NCI-H2227 treated with DMSO at 0.1 percent for 48 hours (cell line): ENCODE measurements around the gene CHEK1.

Experiments used
- DNase-seq: peaks from one replicate; lab custom pipeline; 2025; lab: John Stamatoyannopoulos, UW

CHEK1 gene

GRCh38 chr11:125626288-125626950 lies 1.5 kb downstream of the CHEK1 start:
- peak; percentile 87 for DNase-seq

GRCh38 chr11:125627236-125627910 lies 2.4 kb downstream of the CHEK1 start:
- DNase-seq, result no peak

DNA sequence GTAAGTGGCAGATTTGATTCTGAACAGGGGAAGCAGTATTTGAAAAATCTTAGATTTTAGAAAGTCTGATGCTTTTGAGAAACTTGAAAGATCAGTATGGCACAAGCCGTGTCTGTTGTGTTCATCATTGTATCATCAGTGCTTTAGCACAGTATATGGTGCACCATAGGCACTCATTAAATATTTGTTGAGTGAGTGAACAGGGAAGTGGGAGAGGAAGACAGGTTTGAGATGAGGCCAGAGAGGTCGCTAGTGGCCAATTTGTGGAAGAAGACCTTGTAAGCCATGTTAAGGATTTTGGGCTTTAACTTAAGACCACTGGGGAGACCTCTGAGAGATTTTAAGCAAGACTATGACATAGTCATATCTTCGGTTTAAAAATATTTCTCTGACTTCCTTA lies 12.9 kb downstream of the CHEK1 start:
- no peak for DNase-seq

DNA sequence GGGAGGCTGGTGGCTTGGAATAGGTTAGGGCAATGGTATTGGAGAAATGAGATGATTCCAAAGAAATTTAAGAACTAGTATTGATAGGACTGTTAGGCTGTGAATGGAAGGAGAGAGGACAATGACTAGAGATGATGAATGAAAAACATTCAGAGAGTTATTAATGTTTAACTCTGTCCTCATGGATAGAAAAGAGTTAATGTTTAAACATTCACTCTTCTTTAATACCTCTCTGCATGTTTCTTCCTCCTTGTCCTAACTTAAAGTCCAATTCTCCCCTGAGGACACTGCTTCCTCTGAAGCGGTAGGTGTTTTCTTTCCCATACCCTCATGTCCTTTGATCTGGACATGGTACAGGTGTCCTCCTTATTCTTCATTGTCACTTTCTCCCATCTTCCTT lies 13.4 kb downstream of the CHEK1 start:
- no peak for DNase-seq

GRCh38 chr11:125645871-125646270 lies 20.9 kb downstream of the CHEK1 start:
- DNase-seq, result no peak

DNA sequence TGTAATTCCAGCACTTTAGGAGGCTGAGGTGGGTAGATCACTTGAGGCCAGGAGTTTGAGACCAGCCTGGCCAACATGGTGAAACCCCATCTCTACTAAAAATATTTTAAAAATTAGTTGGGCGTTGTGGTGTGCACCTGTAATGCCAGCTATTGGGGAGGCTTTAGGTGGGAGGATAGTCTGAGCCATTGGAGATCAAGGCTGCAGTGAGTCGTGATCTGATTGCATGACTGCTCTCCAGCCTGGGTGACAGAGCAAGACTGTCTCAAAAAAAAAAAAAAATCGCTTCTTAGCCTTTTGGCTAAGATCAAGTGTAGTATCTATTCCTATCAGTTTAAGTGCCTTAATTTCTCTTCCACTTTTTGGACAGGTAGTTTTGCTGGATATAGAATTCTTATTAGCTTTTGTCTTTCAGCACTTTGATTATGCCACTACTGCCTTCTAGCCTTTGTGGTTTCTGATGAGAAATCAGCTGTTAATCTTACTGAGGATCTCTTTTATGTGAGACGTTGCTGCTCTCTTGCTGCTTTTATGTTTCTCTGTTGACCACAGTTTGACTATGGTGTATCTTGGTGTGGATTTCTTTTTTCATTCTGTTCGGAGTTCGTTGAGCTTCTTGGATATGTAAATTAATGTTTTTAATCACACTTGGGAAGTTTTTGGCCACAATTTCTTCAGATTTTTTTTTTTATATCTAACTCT lies 24.7 kb downstream of the CHEK1 start:
- no peak for DNase-seq

- DNase-seq, result no peak
These were observed 37.7 kb downstream of the CHEK1 start for GRCh38 chr11:125662689-125663088.

- no peak for DNase-seq
These were observed 38.9 kb downstream of the CHEK1 start for GRCh38 chr11:125663910-125664309.

DNA sequence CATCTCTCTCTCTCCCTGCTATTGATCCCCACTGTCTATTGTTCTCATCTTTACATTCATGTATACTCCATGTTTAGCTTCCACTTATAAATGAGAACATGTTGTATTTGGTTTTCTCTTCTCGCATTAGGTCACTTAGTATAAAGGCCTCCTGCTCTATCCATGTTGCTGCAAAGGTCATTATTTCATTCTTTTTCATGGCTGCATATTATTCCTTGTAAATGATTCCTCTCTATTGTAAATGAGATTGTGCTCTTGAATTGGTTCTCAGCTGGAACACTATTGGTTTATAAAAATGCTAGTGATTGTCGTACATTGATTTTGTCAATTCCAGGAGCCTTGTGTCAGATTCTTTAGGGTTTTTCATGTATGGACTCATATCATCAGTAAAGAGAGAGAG lies 42.2 kb downstream of the CHEK1 start:
- DNase-seq, result no peak

DNA sequence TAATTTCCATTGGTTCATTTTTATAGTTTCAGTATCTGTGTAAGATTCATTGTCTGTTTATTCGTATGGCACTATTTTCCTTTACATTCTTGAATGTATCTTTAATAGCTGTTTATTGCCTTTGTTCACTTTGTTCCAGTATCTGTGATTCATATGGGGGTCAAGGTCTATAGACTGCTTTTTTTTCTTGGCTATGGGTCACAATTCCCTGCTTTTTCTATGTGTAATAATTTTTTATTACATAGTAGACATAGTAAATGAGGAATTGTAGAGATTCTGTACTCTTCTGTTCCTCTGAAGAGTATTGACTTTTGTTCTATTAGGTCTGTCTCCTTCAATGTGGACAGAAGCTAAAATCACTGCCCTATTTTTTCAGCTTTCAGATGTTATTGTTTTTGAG lies 45.2 kb downstream of the CHEK1 start:
- DNase-seq, result no peak

GRCh38 chr11:125671561-125671960 lies 46.6 kb downstream of the CHEK1 start:
- no peak for DNase-seq

- no peak for DNase-seq
These were observed 49.2 kb downstream of the CHEK1 start for GRCh38 chr11:125674210-125674609.

- no peak for DNase-seq
These were observed 50.2 kb downstream of the CHEK1 start for GRCh38 chr11:125675196-125675595.

DNA sequence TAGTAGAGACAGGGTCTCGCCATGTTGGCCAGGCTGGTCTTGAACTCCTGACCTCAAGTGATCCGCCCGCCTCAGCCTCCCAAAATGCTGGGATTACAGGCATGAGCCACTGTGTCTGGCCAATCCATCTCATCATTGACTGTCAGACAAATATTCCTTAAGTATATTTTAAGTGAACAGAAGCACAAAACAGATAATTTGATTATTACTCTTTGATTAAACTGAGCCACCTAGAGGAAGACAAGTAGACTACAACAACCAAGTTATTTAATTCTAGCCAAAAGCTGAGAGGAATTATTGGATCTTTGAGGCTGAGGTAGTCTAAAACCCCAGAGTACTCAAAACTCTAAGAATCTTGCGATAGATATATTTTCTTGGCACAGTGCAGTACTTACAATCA lies 54.4 kb downstream of the CHEK1 start:
- DNase-seq, result no peak

DNA sequence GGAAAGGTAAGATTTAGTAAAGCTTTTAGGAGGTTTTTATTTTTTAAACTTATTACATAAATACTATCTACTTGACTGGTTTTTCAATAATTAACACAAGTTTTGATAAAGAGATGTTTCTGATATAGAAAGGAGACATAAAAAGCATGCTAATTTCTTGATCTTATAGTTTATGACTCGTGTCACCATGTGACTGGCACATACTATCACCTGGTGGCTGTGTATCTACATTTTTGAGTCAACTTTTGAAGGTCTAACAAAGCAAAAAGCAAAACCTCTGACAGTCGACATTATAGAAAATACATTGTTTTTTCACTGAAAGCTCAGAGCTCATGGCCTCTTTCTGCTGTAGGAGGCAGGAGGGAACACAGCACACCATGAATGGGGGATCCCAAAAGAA lies 54.9 kb downstream of the CHEK1 start:
- DNase-seq, result no peak

DNA sequence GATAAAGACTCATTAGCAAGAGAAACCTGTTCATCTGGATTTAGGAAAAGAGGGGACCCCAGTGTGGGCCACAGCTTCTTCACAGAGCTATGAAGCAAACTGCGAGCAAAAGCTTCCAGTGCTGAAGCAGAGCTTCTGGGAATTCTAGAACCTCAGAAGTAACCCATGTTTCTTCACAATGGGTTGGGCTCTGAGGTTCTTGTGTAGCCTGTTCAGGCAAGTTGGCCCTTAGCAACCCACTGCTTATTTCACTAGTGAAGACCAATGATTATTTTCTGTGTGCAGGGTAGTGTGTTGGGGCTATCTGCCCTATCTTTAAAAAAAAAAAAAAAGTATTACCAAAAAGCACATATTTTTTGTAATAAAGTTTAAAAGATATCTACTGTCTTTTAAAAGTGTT lies 55.8 kb downstream of the CHEK1 start, which contains the start of gene ACRV1:
TSS of gene ACRV1 (minus strand) at position 101 of the 400 bp plus-strand sequence. CDS start at position 34, 67 bp downstream.
- no peak for DNase-seq

DNA sequence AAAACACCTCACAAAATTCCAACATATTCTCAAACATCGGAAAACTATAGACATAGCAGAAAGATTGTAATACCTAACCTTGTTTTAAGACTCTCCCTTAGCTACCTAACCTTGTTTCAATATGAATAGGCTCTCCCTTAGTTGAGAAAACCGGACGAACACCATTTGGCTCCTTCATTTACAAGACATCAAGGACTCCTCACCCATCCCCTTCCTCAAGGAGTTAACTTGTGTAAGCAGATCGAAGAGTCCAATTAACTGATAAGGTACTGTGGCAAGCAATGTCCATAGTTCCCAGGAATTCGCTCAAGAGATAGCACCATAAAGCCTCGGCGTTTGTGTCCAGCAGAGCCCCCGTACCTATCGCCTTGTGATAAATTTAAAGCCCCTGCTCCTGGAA lies 60.3 kb downstream of the CHEK1 start:
- DNase-seq, result no peak

DNA sequence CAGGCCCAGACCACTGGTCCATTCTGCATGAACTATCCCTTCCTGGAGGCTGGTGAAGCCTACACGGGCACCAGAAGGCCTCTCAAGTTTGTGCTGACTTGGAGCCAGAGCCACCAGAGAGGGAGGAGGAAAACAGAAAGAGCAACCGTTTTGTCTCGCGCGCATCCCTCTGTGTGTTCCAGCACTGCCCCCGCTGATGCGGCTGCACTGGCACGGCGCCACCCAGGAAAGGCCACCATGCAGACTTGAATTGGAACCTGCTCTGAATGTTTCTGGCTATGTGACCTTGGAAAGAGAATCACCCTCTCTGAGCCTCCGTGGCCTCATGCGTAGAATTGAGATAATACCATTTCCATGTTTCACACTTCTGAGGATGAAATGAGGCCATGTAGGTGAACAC lies 63.1 kb downstream of the CHEK1 start:
- no peak for DNase-seq

DNA sequence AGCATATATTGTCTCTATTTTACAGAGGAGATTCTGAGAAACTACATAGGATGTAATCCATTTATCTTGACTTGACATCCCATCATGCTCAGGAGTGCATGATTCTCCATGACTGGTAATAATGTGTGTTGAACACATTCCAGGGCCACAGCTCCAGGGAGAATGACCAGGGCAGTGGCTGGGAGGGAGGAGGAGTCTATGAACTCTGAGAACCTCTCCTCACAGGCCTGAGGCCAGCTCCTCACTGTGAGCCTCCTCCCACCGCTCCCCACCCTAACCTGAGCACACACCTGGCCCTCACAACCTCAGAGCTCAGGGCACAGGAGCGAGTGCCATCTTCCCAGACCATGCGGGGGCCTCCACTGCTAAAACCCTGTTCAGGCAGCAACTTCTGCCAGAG lies 63.7 kb downstream of the CHEK1 start:
- no peak for DNase-seq

- DNase-seq, result no peak
These were observed 64.4 kb downstream of the CHEK1 start for GRCh38 chr11:125689274-125689859.

- no peak for DNase-seq
These were observed 65.0 kb downstream of the CHEK1 start for GRCh38 chr11:125690006-125690405.

- DNase-seq, result no peak
These were observed 67.9 kb downstream of the CHEK1 start for GRCh38 chr11:125692887-125693286.

- no peak for DNase-seq
These were observed 70.0 kb downstream of the CHEK1 start for GRCh38 chr11:125694951-125695350.
